HG02870 (cell line): ENCODE data around the gene LGR4.

Experiments
- ATAC-seq: cut with Tn5 transposase; IDR thresholded peaks from one replicate; pipeline ENCODE4 v1.9.1; 2021; ENCODE audit warnings: mild to moderate bottlenecking, moderate library complexity; ENCODE audit not compliant: unreplicated experiment

The LGR4 gene

DNA sequence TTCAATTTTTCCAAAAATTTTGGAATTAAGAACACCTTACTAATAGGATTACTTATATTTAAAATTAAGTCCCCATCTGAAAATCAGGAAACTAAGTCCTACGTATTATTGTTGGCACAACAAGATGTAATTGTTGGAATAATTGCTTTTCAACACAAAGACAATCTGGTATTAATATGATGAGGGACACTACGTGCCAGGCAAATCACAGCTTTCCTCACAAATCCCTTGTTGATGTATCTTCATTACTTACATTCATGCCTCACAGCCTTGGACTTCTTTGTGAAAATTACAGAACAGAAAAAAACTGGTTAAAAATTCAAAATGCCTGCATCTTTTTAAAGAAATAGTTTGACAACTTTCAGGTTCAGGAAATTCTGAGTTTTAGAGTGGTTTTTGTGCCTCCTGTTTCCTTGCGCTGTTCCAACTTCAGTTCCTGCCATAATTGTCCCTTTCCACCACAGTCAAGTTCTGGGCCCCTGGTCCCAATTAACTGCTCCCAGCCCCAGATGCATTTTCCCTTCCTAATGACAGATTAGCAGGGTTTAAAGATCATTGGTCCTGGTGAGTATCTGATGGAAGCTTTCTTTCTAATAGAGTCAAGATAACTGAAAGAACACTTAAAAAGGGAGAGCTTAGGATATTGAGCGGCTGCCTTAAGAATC lies 86.3 kb downstream of the LGR4 start:
- ATAC-seq = no peak

DNA sequence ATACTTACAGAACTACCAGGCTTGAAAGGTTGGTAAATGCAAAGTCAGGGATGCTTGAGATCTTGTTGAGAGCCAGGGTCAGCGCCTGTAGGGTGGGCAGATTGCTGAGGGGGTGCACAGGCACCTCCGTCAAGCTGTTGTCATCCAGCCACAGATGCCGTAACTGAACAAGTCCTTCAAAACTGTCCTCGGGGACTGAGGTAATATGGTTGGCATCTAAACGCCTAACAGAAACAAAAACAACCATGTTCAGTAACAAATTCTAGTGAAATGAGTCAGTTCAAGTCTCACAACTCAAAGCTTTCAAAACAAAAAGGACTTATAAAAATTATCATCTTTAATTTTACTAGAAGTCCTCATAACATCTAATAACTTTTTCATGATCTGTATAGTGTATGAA lies 87.3 kb downstream of the LGR4 start:
- ATAC-seq = no peak

DNA sequence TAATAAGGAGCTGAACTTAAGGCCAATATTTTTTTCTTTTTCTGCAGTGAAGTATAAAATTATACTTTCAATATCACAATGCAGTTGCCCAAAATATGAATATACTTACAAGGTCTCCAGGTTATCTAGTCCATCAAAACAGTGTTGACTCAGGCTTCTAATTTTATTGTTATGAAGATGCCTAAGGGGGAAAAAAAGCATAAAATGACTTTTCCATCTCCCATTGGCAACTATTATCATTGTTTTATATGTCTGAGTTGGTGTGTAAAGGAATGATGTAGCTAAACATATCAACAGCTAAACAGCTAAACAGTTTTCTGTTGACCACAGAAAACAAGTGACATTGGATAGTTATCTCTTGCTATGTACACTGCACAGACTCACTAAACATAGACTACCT lies 88.4 kb downstream of the LGR4 start:
- ATAC-seq = no peak

DNA sequence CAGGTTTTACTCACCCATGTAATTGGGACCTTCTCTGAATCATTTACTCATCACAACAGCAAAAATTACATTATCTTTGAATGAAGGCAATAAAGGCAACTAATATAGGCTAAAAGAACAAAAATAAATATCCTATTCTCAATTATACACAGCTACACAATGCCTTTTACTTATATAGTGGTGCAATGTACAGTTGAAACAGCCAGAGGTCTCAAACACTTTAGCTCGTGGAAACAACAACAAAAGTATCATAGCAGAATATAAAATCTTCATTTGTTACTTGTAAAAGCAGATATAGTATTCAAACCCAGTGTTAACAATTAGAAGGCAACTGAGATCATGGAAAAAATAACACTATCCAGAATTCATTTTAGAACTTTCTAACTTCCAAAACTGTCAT lies 88.9 kb downstream of the LGR4 start:
- no peak for ATAC-seq

DNA sequence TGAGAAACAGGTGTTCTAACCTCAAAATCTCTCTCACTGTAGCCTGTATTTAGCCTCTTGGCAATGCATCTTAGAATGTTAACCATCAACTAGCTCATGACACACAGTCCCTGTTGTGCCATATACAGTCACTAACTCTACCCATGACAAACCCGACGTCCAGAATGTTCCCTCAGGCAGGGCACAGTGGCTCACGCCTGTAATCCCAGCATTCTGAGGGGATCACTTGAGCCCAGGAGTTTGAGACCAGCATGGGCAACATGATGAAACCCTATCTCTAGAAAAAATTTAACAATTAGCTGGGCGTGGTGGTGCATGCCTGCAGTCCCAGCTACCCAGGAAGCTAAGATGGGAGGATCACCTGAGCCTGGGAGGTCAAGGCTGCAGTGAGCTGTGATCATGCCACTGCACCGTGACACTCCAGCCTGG lies 91.3 kb downstream of the LGR4 start:
- ATAC-seq = no peak

DNA sequence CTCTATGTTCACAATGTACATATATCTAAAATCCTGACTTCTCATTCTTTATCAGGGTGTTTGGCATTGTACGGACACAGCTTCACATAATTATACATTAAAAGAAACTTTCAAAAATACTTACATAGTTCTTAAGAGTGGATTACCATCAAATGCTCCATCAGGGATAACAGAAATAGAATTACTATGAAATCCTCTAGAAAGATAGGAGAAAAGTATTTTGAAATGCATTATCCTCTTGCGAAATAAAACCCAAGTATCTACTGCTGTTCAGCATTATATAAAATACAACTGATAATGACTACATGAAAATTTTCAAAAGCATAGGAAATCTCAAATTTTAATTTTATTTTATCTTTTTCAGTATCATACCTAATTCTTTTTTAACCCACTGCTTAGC lies 91.8 kb downstream of the LGR4 start:
- ATAC-seq = no peak

DNA sequence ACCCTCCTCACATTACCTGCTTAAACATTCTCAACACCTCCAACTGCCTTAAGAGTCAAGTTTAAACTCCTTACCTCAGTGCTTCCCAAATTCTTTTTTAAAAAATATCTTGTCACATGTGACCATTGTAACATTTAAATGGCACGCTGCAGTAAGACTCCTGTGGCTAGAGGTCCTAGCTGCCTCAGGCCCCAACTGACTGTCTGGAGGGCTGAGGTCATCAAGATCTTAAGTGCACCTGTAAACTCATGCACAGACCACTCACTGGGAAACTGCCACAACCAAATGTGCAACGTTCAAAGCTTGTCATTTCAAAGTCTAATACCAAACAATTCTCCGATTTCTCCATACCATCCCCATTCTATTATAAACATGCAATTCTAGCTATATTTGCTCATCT lies 93.1 kb downstream of the LGR4 start:
- no peak for ATAC-seq

DNA sequence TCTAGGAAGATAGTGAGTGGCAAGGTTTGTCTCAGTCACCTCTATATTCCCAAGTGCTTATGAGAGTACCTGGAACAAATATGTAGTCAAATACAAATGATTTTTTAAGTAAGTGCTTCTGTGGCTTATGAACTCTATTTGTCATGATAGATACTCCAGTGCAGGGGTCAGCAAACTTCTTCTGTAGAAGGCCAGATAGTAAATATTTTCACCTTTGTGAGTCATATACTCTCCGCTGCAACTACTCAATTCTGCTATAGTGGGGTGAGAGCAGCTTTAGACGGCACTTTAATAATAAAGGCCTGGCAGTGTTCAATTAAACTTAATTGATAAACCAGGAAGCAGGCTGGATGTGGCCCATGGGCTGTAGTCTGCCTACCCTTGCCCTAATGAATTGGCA lies 97.2 kb downstream of the LGR4 start:
- no peak for ATAC-seq

DNA sequence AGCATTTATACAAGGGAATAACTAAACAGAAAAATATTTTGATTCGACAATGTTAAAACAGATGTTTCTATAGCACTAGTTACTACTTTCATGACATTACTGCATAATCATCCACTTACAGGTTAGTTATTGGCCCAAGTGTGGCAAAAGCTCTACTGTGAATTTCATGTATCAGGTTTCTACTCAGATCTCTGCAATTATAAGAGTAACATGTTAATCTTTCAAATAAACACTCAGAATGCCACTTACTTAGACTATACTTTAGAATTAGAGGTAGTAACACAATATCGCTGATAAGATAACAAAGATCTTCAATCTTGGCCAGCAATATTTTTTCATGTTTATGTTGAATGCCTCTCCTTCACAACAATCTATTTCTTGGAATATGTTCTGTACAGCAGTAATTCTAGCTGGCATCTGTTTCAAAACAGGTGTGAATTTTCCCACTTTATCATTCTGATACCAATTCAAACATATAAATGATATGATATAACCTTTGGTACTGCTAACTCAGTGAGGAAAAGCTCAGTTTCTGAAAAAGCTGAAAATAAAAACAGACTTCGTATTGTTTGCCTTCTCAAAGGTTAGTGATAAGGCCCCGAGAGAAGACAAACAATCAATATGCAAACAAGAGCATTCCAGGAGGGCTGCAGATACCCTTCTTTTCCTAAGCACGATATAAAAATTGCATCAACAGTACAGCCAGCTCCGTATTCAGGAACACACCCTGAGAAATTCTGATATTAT lies 98.6 kb downstream of the LGR4 start:
- no peak for ATAC-seq

DNA sequence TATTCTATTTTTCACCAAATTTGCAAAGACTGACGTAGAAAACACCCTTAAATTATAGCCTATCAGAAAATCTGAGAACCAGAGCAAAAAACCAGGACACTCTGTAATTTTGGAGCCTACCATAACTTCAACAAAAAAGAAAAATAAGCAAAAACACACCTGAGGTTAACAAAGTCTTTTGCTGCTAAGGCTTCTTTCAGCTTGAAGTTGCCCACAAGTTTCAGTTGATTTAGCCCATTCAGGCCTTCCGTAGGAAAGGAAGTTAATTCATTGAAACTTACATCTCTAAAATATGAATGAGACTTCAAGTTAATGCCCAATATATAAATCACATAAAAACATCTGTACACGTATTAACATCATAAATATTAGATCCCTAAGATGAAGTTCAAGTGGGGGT lies 99.2 kb downstream of the LGR4 start:
- no peak for ATAC-seq

DNA sequence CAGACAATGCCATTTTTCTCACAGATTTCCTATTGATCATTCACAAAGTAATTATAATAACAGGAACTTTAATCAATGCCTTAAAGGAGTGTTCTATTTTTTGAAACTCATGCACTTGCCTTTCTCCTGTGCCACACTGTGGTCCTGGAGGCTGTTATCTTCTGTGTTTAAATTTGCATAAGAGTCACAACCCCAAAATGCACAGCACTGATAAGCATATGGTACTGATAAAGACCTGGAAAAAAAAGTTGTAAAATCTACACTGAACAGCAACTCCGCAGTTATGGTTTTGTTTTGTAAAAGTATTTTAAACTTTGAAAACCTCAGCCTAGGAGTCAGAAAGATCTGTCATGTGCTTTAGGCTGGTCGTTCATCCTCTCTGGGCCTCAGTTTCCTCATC lies 100.4 kb downstream of the LGR4 start:
- no peak for ATAC-seq

DNA sequence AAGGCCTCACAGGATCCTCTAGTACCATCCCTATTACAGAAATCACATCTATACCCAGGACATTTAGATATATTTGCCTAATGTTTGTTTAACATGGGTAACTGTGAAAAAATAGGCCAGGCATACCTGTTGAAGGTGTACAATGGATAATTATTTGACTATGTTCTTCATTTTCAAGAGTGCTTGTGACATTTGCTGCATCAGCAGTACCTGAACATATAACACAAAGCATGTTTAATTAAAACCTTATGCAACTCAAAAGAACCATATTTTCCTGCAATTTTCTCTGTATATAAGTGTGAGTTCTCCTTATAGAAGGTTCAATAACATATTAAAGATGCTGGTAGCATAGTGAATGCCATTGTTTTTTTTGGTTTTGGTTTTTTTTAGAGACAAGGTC lies 101.1 kb downstream of the LGR4 start:
- no peak for ATAC-seq

DNA sequence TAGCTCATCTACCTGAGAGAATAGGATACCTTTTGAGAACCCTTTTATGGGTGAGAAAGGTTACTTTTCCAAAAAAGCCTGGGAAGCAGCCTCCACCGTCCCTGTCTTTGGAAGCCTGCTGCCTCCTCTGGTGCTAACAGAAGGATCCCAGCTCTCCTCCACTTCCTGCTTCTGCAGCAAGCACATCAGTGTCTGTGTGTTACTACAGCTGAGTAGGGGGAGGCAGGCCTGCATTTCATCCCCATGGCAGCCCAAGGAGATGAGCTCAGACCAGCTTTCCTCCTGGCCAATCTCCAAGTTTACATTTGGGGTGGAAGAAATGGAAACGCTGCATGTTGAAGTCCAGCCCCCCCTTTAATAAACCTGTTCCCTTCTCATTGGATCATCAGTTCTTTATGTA lies 102.2 kb downstream of the LGR4 start:
- no peak for ATAC-seq

DNA sequence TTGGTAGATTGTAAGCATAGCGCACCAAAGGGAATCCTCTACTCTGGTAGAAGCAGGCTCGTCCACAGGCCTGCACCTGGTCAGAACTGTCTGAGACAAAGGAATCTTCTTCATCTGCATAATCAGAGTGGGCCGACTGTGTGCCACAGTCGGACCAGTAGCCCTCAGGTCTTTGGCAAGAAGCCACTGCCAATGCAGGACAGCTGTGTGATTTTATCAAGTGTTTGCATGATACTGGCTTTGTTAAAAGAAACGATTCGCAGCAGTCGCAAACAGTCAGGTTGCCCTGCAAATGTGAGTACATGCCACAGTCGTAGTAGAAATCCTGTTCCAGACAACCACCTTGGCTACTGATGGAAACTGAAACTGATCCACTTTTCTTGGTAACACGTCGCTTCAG lies 104.7 kb downstream of the LGR4 start:
- ATAC-seq = no peak

DNA sequence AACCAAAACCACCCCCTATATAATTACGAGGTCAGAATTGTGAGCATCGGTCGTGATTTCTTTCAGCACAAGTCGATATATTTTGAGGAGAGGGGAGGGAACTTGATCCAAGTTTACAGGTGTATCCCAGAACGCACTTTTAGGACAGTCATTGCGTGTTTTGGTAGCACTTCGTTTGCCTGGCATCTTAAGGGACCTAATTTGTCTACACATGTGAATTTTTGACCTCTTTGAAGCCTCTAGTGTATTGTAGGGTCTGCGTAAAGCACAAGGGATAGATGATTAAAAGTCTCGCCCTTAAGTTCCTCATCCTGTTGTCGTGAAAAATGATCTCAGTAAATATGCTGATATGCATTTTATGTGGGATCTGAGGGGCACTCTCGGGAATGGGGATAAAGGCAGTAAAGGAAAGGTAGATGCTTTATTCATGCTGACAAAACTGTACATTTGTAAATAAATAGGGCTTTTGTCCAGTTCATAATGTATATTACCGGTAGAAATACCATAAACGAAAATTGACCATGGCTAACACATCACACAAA lies 108.9 kb downstream of the LGR4 start:
- ATAC-seq = peak; percentile 0

DNA sequence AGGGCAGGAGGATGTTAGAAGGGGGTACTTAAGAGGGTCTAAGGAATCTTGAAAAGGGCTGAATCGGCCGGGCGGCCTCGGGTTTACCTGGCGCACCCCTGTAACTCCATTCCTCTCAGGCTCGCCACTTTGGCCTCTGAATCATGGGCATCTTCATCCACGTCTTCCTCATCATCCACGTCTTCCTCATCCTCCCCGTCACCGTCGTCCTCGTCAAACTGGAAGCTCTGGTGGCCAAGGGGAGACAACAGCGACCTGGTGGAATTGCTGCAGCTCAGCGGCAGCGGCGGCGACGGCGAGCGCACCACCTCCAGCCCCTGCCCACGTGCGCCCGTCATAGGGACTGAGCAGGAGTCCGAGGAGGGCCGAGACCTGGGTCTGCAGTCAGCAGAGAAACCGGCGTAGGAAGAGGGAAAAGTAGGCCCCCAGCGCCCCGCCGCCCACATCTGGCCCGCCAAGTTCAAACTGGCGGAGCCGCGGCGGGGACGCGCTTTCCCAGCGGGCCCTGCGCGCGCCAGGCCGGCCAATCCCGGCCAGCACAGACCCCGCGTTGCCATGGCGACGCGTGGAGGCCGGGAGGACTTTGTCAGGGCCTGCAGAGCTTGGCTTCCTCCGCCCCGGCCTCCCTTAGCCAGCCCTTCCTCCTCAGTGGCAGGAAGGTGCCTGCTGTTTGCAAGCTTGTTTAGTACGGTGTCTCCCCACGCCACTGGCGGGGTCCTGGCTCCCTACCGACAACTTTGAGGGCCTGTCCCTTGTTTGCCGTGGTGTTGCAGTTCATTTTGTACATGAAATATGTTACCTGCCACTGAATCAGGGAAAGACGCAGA lies 109.6 kb downstream of the LGR4 start, which contains the start of gene CCDC34:
Gene CCDC34 (minus strand): TSS at position 467 of the 827 bp plus-strand sequence. CDS start 21 bp downstream, at position 446.
- ATAC-seq = peak; percentile 99

DNA sequence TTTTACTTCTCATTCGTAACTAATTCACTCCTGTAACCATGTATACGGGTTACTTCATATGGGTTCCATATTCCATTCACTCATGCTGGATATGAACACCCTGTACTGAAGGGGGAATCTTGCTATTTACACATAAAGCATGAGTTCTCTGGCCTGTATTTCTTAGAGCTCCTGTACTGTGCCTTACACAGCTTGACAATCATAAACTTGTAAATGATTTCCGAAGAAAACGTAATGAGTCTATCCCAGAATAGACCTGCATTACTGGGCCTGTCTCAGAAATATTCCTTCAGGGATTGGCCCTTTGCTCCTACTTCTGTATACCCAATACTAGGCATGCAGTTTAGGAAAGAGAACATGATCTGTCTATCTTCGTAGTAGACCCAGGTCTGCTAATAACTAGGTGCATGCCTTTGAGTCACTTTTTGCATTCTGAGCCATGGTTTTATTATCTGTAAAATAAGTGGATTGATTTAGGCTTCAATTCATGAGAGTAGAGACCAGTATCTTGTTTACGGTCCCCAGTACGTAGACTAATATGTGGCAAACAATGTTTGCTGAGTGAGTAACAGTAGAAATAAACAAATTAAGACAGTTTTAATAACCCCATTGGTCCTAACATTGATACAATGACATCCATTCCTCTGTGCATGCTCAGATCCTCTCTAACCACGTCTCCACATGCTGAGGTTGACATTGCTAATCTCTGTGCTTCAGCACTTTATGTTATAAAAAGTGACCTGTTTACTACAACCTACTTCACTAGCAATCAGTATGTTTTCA lies 110.8 kb downstream of the LGR4 start:
- ATAC-seq = no peak

DNA sequence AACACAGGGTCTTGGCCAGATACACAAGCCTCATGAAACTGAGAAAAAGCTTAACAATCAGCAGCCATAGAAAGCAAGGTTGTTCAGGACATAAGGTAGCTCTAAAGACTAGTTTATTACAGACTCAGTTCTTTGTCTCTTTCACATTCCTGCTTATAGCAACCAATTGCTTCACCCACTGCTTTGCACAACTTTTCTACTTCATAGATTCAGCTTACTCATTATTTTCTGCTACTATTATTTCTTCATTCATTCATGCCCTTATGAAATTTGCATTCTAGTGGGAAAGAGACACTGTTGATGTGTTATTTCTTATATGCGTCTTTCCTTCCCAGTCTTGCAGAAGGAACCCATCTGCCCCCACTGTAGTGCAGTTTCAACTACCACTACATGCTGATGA lies 114.3 kb downstream of the LGR4 start:
- no peak for ATAC-seq

DNA sequence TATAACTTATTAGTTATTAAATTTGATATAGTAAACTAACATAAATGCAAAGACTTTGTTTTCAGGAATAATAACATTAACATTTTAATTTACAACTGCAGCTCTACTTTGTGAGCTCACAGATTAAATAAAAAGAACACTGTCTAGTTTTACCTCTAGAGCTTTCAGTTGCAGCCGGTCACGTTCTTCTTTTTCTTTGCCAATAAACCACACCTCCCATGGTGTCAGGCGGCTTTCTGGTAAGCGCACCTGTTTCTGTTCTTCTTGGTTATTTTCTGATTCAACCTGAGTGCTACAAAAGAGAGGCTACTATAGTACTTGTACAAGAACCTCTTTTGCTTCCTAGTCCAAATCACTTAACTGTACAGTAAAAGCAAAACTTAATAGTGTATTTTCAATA lies 115.3 kb downstream of the LGR4 start:
- ATAC-seq = no peak

DNA sequence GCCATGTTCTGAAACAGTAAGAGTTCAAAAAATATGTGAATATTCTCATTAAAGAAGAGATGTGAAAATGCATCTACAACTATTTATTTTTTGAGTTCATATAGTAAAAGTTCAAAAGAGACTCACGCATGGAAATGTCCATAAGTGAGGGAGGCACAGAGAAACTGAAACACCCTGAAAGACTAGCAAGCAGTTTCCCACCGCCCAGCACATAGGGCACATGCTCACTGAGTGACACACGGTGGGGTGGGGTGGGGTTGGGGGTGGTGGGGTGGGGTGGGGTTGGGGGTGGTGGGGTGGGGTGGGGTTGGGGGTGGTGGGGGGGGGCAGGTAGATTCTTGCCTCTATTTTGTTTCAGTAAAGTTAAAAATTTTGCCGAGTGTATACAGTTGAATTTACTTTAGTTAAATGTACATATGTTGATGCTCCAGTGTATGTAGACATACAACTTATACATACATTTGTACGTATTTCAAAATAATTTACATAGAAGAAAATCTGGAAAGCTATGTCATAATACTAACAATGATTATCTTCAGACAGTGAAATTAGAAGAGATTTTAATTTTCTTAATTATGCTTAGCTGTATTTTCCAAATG lies 115.9 kb downstream of the LGR4 start:
- no peak for ATAC-seq
